Loucy (cell line): ENCODE results near the gene PLTP.

Experiments used
- H2AFZ ChIP-seq: fragments of 200-600 bp; sonication (generic); 2 replicates; pipeline ENCODE4 v1.6.0; 2016; ENCODE audit warnings: antibody characterized with exemption, mild to moderate bottlenecking, low read length, moderate library complexity
- H3F3A ChIP-seq: fragments of 200-600 bp; 2 replicates; pipeline ENCODE4 v1.6.0; 2016; ENCODE audit warnings: antibody characterized with exemption, low read depth, mild to moderate bottlenecking
- H3K27me3 ChIP-seq: fragments of 200-600 bp; sonication (generic); 2 replicates; pipeline ENCODE4 v1.6.1; 2014; ENCODE audit warnings: low read length, mild to moderate bottlenecking; ENCODE audit not compliant: insufficient read depth, poor library complexity, severe bottlenecking
- H3K36me3 ChIP-seq: fragments of 200-600 bp; sonication (generic); 2 replicates; pipeline ENCODE4 v1.6.1; 2016; ENCODE audit warnings: low read length; ENCODE audit not compliant: insufficient read depth
- H3K4me1 ChIP-seq: fragments of 200-600 bp; sonication (generic); 2 replicates; pipeline ENCODE4 v1.5.1; 2014; ENCODE audit warnings: low read length, mild to moderate bottlenecking; ENCODE audit not compliant: insufficient read depth, poor library complexity, severe bottlenecking
- H3K4me2 ChIP-seq: fragments of 200-600 bp; sonication (generic); 2 replicates; pipeline ENCODE4 v1.6.0; 2014; ENCODE audit warnings: antibody characterized with exemption, low read length, low read depth, mild to moderate bottlenecking; ENCODE audit not compliant: poor library complexity, severe bottlenecking
- H3K4me3 ChIP-seq: fragments of 200-600 bp; sonication (generic); 2 replicates; pipeline ENCODE4 v1.5.1; 2014; ENCODE audit warnings: low read length, mild to moderate bottlenecking, mixed read lengths; ENCODE audit not compliant: poor library complexity, severe bottlenecking
- H3K79me2 ChIP-seq: fragments of 200-600 bp; sonication (generic); 2 replicates; pipeline ENCODE4 v1.6.1; 2014; ENCODE audit warnings: low read length; ENCODE audit not compliant: insufficient read depth
- H3K9ac ChIP-seq: fragments of 200-600 bp; sonication (generic); 2 replicates; pipeline ENCODE4 v1.6.0; 2014; ENCODE audit warnings: mild to moderate bottlenecking, low read depth, low read length, moderate library complexity; ENCODE audit not compliant: poor library complexity, severe bottlenecking
- H3K9me2 ChIP-seq: fragments of 200-600 bp; sonication (generic); replicated peaks from 2 replicates; pipeline ENCODE4 v1.6.1; 2016; ENCODE audit warnings: low read depth, low read length, mixed read lengths
- H3K9me3 ChIP-seq: fragments of 200-600 bp; sonication (generic); 2 replicates; pipeline ENCODE4 v1.6.1; 2014; ENCODE audit warnings: mild to moderate bottlenecking, antibody characterized with exemption, low read length, low read depth; ENCODE audit not compliant: insufficient read depth
- H4K20me1 ChIP-seq: fragments of 200-600 bp; sonication (generic); 2 replicates; pipeline ENCODE4 v1.6.0; 2014; ENCODE audit warnings: antibody characterized with exemption, low read length, mild to moderate bottlenecking; ENCODE audit not compliant: insufficient read depth, poor library complexity, severe bottlenecking
- EZH2phosphoT487 ChIP-seq: fragments of 200-600 bp; IDR thresholded peaks from 2 replicates; pipeline ENCODE4 v1.6.1; 2018; ENCODE audit warnings: antibody characterized with exemption, mild to moderate bottlenecking, moderate library complexity, borderline replicate concordance
- TF ChIP-seq, protein P1 (sequence below): fragments of 200-600 bp; sonication (generic); conservative IDR thresholded peaks from 2 replicates; pipeline ENCODE4 v1.5.1; 2014; ENCODE audit warnings: mild to moderate bottlenecking, antibody characterized with exemption, low read length

PLTP gene

DNA sequence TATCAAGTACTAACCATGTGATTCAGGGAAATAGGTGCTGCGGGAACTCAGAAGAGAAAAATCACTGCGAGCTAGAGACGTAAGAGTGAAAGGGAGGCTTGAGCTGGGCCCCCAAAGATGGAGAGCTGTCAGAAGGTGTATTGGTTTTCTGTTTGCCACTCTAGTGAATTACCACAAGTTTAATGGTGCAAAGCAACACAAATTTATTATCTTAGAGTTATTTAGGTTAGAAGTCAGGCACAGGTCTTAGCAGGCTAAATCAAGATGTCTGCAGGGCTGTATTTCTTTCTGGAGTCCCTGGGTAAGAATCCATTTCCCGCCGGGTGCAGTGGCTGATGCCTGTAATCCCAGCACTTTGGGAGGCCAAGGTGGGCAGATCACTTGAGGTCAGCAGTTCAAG lies 52.0 kb downstream of the PLTP start:
- Histone ChIP-seq H3K79me2 (peaks cover 35% of the 10 kb centered on the region), H3K4me1 (peaks cover 38% of the 10 kb centered on the region), H3F3A (no peaks in the 10 kb centered on the region), H3K4me2 (peak overlapping the region; percentile 91), H3K9me3 (no peaks in the 10 kb centered on the region), H3K36me3 (no peaks in the 10 kb centered on the region), H3K9me2 (no peaks in the 10 kb centered on the region), H3K9ac (no peak overlapping the region), H3K4me3 (no peak overlapping the region), H4K20me1 (peaks cover 3% of the 10 kb centered on the region), H3K27me3 (no peaks in the 10 kb centered on the region), H2AFZ (no peak overlapping the region)
- TF ChIP-seq, protein P1, sequence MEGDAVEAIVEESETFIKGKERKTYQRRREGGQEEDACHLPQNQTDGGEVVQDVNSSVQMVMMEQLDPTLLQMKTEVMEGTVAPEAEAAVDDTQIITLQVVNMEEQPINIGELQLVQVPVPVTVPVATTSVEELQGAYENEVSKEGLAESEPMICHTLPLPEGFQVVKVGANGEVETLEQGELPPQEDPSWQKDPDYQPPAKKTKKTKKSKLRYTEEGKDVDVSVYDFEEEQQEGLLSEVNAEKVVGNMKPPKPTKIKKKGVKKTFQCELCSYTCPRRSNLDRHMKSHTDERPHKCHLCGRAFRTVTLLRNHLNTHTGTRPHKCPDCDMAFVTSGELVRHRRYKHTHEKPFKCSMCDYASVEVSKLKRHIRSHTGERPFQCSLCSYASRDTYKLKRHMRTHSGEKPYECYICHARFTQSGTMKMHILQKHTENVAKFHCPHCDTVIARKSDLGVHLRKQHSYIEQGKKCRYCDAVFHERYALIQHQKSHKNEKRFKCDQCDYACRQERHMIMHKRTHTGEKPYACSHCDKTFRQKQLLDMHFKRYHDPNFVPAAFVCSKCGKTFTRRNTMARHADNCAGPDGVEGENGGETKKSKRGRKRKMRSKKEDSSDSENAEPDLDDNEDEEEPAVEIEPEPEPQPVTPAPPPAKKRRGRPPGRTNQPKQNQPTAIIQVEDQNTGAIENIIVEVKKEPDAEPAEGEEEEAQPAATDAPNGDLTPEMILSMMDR: no peak
- no peak for TF ChIP-seq EZH2phosphoT487

DNA sequence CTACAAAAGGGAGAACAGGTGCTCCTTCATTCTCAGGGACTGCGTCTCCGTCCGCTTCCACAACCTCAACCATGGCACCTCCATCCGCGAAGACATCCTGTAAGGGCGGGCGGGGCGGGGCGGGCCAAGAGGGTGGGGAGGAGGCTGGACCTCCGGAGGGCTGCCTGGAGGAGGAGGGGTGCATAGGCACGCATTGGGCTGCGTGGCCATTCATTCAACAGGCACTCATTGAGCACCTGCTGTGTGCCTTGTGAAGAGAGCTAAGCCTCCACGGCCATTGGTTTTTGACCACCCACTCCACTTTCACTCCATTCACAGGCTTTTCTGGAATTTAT lies 54.1 kb downstream of the PLTP start:
- H3K4me1 ChIP-seq: peaks cover 42% of the 10 kb centered on the region
- H3K9me2 ChIP-seq: no peaks in the 10 kb centered on the region
- peaks cover 3% of the 10 kb centered on the region for H4K20me1 ChIP-seq
- H3K36me3 ChIP-seq: no peaks in the 10 kb centered on the region
- H3K4me3 ChIP-seq: peak overlapping the region; percentile 89
- TF ChIP-seq EZH2phosphoT487: no peak
- TF ChIP-seq, protein P1: no peak
- no peaks in the 10 kb centered on the region for H3F3A ChIP-seq
- H3K4me2 ChIP-seq: peak overlapping the region; percentile 91
- peak overlapping the region; percentile 78 for H3K9ac ChIP-seq
- H3K79me2 ChIP-seq: peaks cover 38% of the 10 kb centered on the region
- no peaks in the 10 kb centered on the region for H3K27me3 ChIP-seq
- H2AFZ ChIP-seq: peak overlapping the region; percentile 90
- no peaks in the 10 kb centered on the region for H3K9me3 ChIP-seq

DNA sequence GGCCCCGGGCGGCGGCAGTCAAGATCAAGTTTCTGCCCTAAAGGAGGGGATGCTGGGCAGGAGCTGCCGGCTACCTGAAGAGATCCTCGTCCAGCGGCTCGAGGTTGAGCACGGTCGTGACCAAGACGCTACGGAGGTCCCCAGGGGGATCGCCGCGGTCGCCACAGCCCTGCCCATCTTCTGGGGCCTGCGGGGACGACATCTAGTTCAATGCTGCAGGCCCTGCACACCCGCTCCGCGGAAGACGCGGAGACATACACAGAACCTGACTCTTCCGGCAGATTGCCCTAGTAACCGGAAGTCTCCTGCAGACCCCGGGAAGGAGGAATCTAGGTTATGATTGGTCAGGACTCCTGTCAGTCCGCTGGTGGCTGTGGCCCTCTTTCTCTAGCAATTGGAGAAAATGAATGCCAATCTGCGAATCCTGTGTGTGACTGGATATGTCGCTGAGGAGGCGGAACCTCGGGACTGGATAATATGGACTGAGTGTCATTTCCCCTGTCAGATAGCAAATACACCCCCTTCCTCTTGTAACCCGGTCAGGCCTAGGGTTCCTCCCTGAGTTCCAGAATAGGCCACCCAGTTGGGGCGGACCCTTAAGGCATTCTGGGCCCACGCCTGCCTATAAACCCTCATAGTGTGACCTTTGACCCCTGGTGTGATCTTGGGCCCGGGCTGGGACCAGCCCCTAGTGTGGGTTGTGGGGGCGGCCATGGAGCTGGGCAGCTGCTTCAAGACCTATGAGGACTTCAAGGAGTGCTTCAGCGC lies 54.7 kb downstream of the PLTP start, which contains the start of the genes ACOT8 and ZSWIM3:
ACOT8 (minus strand) TSS at position 279 of the 768 bp plus-strand sequence; CDS start at position 202, 77 bp downstream.
ZSWIM3 (plus strand) TSS at position 501 of the 768 bp plus-strand sequence; CDS start at position 713, 212 bp downstream.
- Histone ChIP-seq H3K27me3 (no peaks in the 10 kb centered on the region), H3F3A (no peaks in the 10 kb centered on the region), H3K36me3 (no peaks in the 10 kb centered on the region), H2AFZ (peak within 1 kb of the TSS; percentile 90), H4K20me1 (peaks cover 3% of the 10 kb centered on the region), H3K9me2 (no peaks in the 10 kb centered on the region), H3K9me3 (no peaks in the 10 kb centered on the region), H3K79me2 (peaks cover 38% of the 10 kb centered on the region), H3K4me3 (peak within 1 kb of the TSS; percentile 89), H3K9ac (peak within 1 kb of the TSS; percentile 83), H3K4me2 (peak within 1 kb of the TSS; percentile 91), H3K4me1 (peaks cover 42% of the 10 kb centered on the region)
- TF ChIP-seq, protein P1: no peak
- no peak for TF ChIP-seq EZH2phosphoT487
